ENCODE data around the gene NAA38. TPM values are rescaled to one million over a fixed set of nuclear protein-coding genes. Genes with fewer than 3 reads are reported as not detected.

The NAA38 gene
- total and polyA plus RNA-seq, 2 experiments from 2014 or later, result 17.1 to 74.8 TPM

DNA sequence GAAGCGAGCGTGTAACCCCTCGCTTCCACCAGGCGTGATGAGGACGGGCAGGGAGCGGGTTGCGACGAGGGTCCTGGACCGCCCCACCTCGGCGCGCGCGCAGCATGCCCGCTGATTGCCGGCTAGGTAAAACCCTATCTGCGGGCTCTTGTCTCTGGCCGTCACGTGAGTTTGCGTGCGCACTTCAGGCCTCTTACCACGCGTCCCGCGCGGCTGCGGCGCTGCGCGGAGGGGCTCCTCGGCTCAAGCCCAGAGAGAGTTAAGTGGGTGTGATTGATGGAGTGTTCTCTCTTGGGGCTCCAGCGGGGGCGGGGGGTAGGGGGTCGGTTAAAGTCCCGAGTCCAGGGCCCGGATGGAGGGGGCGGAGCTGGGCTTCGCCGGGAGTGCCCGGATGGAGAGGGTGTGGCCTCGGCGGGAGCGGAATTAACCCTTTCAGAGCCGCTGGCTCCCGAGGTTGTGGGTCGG, 15.4 kb downstream of the NAA38 start:
- peak overlapping the region; percentile 99 for H2AFZ ChIP-seq
- no peak overlapping the region for H3K27ac ChIP-seq (ENCODE audit: low read depth)
- no peak overlapping the region for H3K27ac Mint-ChIP-seq
- H3K27me3 ChIP-seq (ENCODE audit: insufficient read depth), result peaks cover 88% of the 10 kb centered on the region
- H3K4me3 Mint-ChIP-seq, result peak overlapping the region; percentile 88
- H3K9me3 Mint-ChIP-seq, result no peaks in the 10 kb centered on the region; the same call in 2 of the 3 replicates
- TF ChIP-seq CREB1 (CRISPR knock-in tag; IDR thresholded peaks at IDR 0.05; ENCODE audit: low read depth), result no peak
- no peak for TF ChIP-seq NANOG (IDR thresholded peaks at IDR 0.05; ENCODE audit: borderline replicate concordance)
- no peak for TF ChIP-seq ZNF331 (CRISPR knock-in tag; IDR thresholded peaks at IDR 0.05; ENCODE audit: low read depth)
- no peak for TF ChIP-seq ZNF114 (CRISPR knock-in tag; IDR thresholded peaks at IDR 0.05)
- no peak for TF ChIP-seq EZH2phosphoT487 (IDR thresholded peaks at IDR 0.05; ENCODE audit: unreplicated experiment)
- TF ChIP-seq, protein P1, sequence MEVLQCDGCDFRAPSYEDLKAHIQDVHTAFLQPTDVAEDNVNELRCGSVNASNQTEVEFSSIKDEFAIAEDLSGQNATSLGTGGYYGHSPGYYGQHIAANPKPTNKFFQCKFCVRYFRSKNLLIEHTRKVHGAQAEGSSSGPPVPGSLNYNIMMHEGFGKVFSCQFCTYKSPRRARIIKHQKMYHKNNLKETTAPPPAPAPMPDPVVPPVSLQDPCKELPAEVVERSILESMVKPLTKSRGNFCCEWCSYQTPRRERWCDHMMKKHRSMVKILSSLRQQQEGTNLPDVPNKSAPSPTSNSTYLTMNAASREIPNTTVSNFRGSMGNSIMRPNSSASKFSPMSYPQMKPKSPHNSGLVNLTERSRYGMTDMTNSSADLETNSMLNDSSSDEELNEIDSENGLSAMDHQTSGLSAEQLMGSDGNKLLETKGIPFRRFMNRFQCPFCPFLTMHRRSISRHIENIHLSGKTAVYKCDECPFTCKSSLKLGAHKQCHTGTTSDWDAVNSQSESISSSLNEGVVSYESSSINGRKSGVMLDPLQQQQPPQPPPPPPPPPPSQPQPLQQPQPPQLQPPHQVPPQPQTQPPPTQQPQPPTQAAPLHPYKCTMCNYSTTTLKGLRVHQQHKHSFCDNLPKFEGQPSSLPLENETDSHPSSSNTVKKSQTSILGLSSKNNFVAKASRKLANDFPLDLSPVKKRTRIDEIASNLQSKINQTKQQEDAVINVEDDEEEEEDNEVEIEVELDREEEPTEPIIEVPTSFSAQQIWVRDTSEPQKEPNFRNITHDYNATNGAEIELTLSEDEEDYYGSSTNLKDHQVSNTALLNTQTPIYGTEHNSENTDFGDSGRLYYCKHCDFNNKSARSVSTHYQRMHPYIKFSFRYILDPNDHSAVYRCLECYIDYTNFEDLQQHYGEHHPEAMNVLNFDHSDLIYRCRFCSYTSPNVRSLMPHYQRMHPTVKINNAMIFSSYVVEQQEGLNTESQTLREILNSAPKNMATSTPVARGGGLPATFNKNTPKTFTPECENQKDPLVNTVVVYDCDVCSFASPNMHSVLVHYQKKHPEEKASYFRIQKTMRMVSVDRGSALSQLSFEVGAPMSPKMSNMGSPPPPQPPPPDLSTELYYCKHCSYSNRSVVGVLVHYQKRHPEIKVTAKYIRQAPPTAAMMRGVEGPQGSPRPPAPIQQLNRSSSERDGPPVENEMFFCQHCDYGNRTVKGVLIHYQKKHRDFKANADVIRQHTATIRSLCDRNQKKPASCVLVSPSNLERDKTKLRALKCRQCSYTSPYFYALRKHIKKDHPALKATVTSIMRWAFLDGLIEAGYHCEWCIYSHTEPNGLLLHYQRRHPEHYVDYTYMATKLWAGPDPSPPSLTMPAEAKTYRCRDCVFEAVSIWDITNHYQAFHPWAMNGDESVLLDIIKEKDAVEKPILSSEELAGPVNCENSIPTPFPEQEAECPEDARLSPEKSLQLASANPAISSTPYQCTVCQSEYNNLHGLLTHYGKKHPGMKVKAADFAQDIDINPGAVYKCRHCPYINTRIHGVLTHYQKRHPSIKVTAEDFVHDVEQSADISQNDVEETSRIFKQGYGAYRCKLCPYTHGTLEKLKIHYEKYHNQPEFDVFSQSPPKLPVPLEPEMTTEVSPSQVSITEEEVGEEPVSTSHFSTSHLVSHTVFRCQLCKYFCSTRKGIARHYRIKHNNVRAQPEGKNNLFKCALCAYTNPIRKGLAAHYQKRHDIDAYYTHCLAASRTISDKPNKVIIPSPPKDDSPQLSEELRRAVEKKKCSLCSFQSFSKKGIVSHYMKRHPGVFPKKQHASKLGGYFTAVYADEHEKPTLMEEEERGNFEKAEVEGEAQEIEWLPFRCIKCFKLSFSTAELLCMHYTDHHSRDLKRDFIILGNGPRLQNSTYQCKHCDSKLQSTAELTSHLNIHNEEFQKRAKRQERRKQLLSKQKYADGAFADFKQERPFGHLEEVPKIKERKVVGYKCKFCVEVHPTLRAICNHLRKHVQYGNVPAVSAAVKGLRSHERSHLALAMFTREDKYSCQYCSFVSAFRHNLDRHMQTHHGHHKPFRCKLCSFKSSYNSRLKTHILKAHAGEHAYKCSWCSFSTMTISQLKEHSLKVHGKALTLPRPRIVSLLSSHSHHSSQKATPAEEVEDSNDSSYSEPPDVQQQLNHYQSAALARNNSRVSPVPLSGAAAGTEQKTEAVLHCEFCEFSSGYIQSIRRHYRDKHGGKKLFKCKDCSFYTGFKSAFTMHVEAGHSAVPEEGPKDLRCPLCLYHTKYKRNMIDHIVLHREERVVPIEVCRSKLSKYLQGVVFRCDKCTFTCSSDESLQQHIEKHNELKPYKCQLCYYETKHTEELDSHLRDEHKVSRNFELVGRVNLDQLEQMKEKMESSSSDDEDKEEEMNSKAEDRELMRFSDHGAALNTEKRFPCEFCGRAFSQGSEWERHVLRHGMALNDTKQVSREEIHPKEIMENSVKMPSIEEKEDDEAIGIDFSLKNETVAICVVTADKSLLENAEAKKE (CRISPR knock-in tag; IDR thresholded peaks at IDR 0.05), result no peak
- TF ChIP-seq, protein P2, sequence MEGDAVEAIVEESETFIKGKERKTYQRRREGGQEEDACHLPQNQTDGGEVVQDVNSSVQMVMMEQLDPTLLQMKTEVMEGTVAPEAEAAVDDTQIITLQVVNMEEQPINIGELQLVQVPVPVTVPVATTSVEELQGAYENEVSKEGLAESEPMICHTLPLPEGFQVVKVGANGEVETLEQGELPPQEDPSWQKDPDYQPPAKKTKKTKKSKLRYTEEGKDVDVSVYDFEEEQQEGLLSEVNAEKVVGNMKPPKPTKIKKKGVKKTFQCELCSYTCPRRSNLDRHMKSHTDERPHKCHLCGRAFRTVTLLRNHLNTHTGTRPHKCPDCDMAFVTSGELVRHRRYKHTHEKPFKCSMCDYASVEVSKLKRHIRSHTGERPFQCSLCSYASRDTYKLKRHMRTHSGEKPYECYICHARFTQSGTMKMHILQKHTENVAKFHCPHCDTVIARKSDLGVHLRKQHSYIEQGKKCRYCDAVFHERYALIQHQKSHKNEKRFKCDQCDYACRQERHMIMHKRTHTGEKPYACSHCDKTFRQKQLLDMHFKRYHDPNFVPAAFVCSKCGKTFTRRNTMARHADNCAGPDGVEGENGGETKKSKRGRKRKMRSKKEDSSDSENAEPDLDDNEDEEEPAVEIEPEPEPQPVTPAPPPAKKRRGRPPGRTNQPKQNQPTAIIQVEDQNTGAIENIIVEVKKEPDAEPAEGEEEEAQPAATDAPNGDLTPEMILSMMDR (conservative IDR thresholded peaks at IDR 0.05; ENCODE audit: low read depth in 2 of 2), result no peak
- TF ChIP-seq, protein P3, sequence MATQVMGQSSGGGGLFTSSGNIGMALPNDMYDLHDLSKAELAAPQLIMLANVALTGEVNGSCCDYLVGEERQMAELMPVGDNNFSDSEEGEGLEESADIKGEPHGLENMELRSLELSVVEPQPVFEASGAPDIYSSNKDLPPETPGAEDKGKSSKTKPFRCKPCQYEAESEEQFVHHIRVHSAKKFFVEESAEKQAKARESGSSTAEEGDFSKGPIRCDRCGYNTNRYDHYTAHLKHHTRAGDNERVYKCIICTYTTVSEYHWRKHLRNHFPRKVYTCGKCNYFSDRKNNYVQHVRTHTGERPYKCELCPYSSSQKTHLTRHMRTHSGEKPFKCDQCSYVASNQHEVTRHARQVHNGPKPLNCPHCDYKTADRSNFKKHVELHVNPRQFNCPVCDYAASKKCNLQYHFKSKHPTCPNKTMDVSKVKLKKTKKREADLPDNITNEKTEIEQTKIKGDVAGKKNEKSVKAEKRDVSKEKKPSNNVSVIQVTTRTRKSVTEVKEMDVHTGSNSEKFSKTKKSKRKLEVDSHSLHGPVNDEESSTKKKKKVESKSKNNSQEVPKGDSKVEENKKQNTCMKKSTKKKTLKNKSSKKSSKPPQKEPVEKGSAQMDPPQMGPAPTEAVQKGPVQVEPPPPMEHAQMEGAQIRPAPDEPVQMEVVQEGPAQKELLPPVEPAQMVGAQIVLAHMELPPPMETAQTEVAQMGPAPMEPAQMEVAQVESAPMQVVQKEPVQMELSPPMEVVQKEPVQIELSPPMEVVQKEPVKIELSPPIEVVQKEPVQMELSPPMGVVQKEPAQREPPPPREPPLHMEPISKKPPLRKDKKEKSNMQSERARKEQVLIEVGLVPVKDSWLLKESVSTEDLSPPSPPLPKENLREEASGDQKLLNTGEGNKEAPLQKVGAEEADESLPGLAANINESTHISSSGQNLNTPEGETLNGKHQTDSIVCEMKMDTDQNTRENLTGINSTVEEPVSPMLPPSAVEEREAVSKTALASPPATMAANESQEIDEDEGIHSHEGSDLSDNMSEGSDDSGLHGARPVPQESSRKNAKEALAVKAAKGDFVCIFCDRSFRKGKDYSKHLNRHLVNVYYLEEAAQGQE (IDR thresholded peaks at IDR 0.05; ENCODE audit: unreplicated experiment), result no peak
- TF ChIP-seq POLR2AphosphoS5 (IDR thresholded peaks at IDR 0.05; ENCODE audit: low read depth), result no peak
- no peak for TF ChIP-seq JUNB (IDR thresholded peaks at IDR 0.05; ENCODE audit: unreplicated experiment)
- TF ChIP-seq STAT1 (IDR thresholded peaks at IDR 0.05; ENCODE audit: unreplicated experiment), result no peak
- no peak for TF ChIP-seq EZH2 (IDR thresholded peaks at IDR 0.05; ENCODE audit: low read depth, unreplicated experiment)
- TF ChIP-seq, protein P4, sequence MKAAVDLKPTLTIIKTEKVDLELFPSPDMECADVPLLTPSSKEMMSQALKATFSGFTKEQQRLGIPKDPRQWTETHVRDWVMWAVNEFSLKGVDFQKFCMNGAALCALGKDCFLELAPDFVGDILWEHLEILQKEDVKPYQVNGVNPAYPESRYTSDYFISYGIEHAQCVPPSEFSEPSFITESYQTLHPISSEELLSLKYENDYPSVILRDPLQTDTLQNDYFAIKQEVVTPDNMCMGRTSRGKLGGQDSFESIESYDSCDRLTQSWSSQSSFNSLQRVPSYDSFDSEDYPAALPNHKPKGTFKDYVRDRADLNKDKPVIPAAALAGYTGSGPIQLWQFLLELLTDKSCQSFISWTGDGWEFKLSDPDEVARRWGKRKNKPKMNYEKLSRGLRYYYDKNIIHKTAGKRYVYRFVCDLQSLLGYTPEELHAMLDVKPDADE (IDR thresholded peaks at IDR 0.05), result no peak
- peaks cover 21% of the 10 kb centered on the region for H3F3A ChIP-seq (replicated peaks; ENCODE audit: low read depth)
- no peaks in the 10 kb centered on the region for H3K9me2 ChIP-seq (ENCODE audit: insufficient read depth)
- peak overlapping the region; percentile 99 for H3K4me2 ChIP-seq
- no peaks in the 10 kb centered on the region for H3K79me2 ChIP-seq (replicated peaks; ENCODE audit: insufficient read depth)
- ATAC-seq (peak; percentile 43), DNase-seq (ENCODE audit: low spot score) (peak; percentile 96)
- H3K4me3 ChIP-seq, result peak overlapping the region; percentile 94
- H3K4me1 Mint-ChIP-seq, result peaks cover 39% of the 10 kb centered on the region
- H3K36me3 Mint-ChIP-seq (ENCODE audit: low read depth), result peaks cover 2% of the 10 kb centered on the region; the same call in 1 of the 3 replicates
- H3K27me3 Mint-ChIP-seq (ENCODE audit: insufficient read depth, low read depth, poor library complexity), result peaks cover 64% of the 10 kb centered on the region
- H3K4me1 ChIP-seq (ENCODE audit: insufficient read depth), result peaks cover 27% of the 10 kb centered on the region
- peaks cover 13% of the 10 kb centered on the region for H4K20me1 ChIP-seq (replicated peaks; ENCODE audit: insufficient read depth)
- peaks cover 6% of the 10 kb centered on the region; the same call in 1 of the 2 replicates for H3K36me3 ChIP-seq (ENCODE audit: insufficient read depth)
